HT1080 (cell line): ENCODE results near the gene GPR87. TPM values are rescaled to one million over a fixed set of nuclear protein-coding genes. Genes with fewer than 3 reads are reported as not detected.
A peak's percentile ranks its signal among the peaks of the same experiment; 100 is the strongest.

ENCODE experiments used
- DNase-seq: peaks from one replicate; pipeline ENCODE4 v3.0.0-alpha.2; 2015; ENCODE audit warnings: low read depth
- polyA plus RNA-seq, 2 experiments: library from polyadenylated mRNA; depleted of rRNA; stranded (reverse); fragments of >200 nt; gene quantifications; 2 replicates each; pipeline ENCODE4 v1.2.3, GENCODE V29; 2015
- total RNA-seq: library from RNA; depleted of rRNA; stranded (reverse); fragments of >200 nt; shearing (Covaris generic); gene quantifications from 2 replicates; pipeline ENCODE4 v1.2.3, GENCODE V29; 2014; rRNA removed

GPR87 gene
- total RNA-seq = 1.3 and 2.2 TPM in 2 replicates
- polyA plus RNA-seq (2015; cell fraction: cytosol; rRNA removed) = 2.7 and 3.0 TPM in 2 replicates
- 1.3 and 3.5 TPM in 2 replicates for polyA plus RNA-seq (2015; cell fraction: nucleus; rRNA removed)

- peak; percentile 91 for DNase-seq
Measured at GRCh38 chr3:151316267-151316991, at the start of gene GPR87. TSS of gene GPR87 (minus strand) at chr3:151316820. CDS start at chr3:151300100, 16,720 bp downstream.

GRCh38 chr3:151362751-151363174 is 46.1 kb upstream of the GPR87 start:
- no peak for DNase-seq

GRCh38 chr3:151357463-151357850 is 40.8 kb upstream of the GPR87 start:
- DNase-seq = no peak

- no peak for DNase-seq
Measured at GRCh38 chr3:151356794-151357462, 40.3 kb upstream of the GPR87 start.

GRCh38 chr3:151351648-151352047 is 35.0 kb upstream of the GPR87 start:
- DNase-seq = no peak

- no peak for DNase-seq
Measured at GRCh38 chr3:151351219-151351618, 34.6 kb upstream of the GPR87 start.

GRCh38 chr3:151350656-151351055 is 34.0 kb upstream of the GPR87 start:
- no peak for DNase-seq

- no peak for DNase-seq
Measured at GRCh38 chr3:151347432-151347831, 30.8 kb upstream of the GPR87 start.

- no peak for DNase-seq
Measured at GRCh38 chr3:151346292-151346691, 29.7 kb upstream of the GPR87 start.

- DNase-seq = peak; percentile 66
Measured at GRCh38 chr3:151345859-151346258, 29.2 kb upstream of the GPR87 start.

- DNase-seq = no peak
Measured at GRCh38 chr3:151331696-151332095, 15.1 kb upstream of the GPR87 start.

GRCh38 chr3:151330899-151331298 is 14.3 kb upstream of the GPR87 start:
- no peak for DNase-seq

GRCh38 chr3:151330379-151330778 is 13.8 kb upstream of the GPR87 start:
- no peak for DNase-seq

- DNase-seq = no peak
Measured at GRCh38 chr3:151329363-151329762, 12.7 kb upstream of the GPR87 start, which contains the start of gene P2RY13. TSS of gene P2RY13 (minus strand) at chr3:151329549. CDS start at chr3:151329528, 21 bp downstream.

GRCh38 chr3:151328298-151328995 is 11.8 kb upstream of the GPR87 start:
- peak; percentile 67 for DNase-seq

GRCh38 chr3:151327571-151328198 is 11.1 kb upstream of the GPR87 start:
- peak; percentile 59 for DNase-seq

GRCh38 chr3:151322511-151322910 is 5.9 kb upstream of the GPR87 start:
- DNase-seq = no peak

GRCh38 chr3:151321526-151321925 is 4.9 kb upstream of the GPR87 start:
- DNase-seq = no peak

GRCh38 chr3:151320131-151320530 is 3.5 kb upstream of the GPR87 start:
- no peak for DNase-seq

- no peak for DNase-seq
Measured at GRCh38 chr3:151319628-151320027, 3.0 kb upstream of the GPR87 start.

GRCh38 chr3:151318991-151319390 is 2.4 kb upstream of the GPR87 start:
- DNase-seq = no peak
